ENCODE results near the gene CMIP. TPM values are rescaled to one million over a fixed set of nuclear protein-coding genes. Genes with fewer than 3 reads are reported as not detected.

The CMIP gene
- total RNA-seq, 1 experiment from 2014 or later, result 4.9 TPM

- no peak for DNase-seq (ENCODE audit: extremely low read depth, low read depth)
These were observed 198.3 kb downstream of the CMIP start for GRCh38 chr16:81642943-81643342.

- no peak for DNase-seq (ENCODE audit: extremely low read depth, low read depth)
These were observed 200.7 kb downstream of the CMIP start for GRCh38 chr16:81645266-81645694.

GRCh38 chr16:81645925-81646324 is 201.3 kb downstream of the CMIP start:
- no peak for DNase-seq (ENCODE audit: extremely low read depth, low read depth)

- no peak for DNase-seq (ENCODE audit: extremely low read depth, low read depth)
These were observed 202.0 kb downstream of the CMIP start for GRCh38 chr16:81646561-81646960.

GRCh38 chr16:81647527-81647926 is 202.9 kb downstream of the CMIP start:
- no peak for DNase-seq (ENCODE audit: extremely low read depth, low read depth)

- no peak for DNase-seq (ENCODE audit: extremely low read depth, low read depth)
These were observed 205.1 kb downstream of the CMIP start for GRCh38 chr16:81649561-81650184.

GRCh38 chr16:81650281-81650680 is 205.7 kb downstream of the CMIP start:
- DNase-seq (ENCODE audit: extremely low read depth, low read depth), result no peak

- no peak for DNase-seq (ENCODE audit: extremely low read depth, low read depth)
These were observed 206.5 kb downstream of the CMIP start for GRCh38 chr16:81650982-81651562.

- no peak for DNase-seq (ENCODE audit: extremely low read depth, low read depth)
These were observed 207.4 kb downstream of the CMIP start for GRCh38 chr16:81651758-81652718.

- no peak for DNase-seq (ENCODE audit: extremely low read depth, low read depth)
These were observed 208.3 kb downstream of the CMIP start for GRCh38 chr16:81652798-81653505.

- DNase-seq (ENCODE audit: extremely low read depth, low read depth), result no peak
These were observed 209.7 kb downstream of the CMIP start for GRCh38 chr16:81654346-81654745.

- no peak for DNase-seq (ENCODE audit: extremely low read depth, low read depth)
These were observed 211.0 kb downstream of the CMIP start for GRCh38 chr16:81655469-81656162.

GRCh38 chr16:81657224-81657623 is 212.6 kb downstream of the CMIP start:
- DNase-seq (ENCODE audit: extremely low read depth, low read depth), result no peak

- no peak for DNase-seq (ENCODE audit: extremely low read depth, low read depth)
These were observed 213.2 kb downstream of the CMIP start for GRCh38 chr16:81657781-81658180.

- no peak for DNase-seq (ENCODE audit: extremely low read depth, low read depth)
These were observed 213.8 kb downstream of the CMIP start for GRCh38 chr16:81658373-81658772.

- DNase-seq (ENCODE audit: extremely low read depth, low read depth), result no peak
These were observed 214.6 kb downstream of the CMIP start for GRCh38 chr16:81659249-81659648.

GRCh38 chr16:81661082-81661481 is 216.5 kb downstream of the CMIP start:
- no peak for DNase-seq (ENCODE audit: extremely low read depth, low read depth)

GRCh38 chr16:81664153-81664552 is 219.5 kb downstream of the CMIP start:
- DNase-seq (ENCODE audit: extremely low read depth, low read depth), result no peak

GRCh38 chr16:81665588-81665987 is 221.0 kb downstream of the CMIP start:
- no peak for DNase-seq (ENCODE audit: extremely low read depth, low read depth)

GRCh38 chr16:81666113-81666512 is 221.5 kb downstream of the CMIP start:
- DNase-seq (ENCODE audit: extremely low read depth, low read depth), result no peak

All from NCI-H460 (cell line).